ENCODE results near the gene PPA2.

PPA2 gene

GRCh38 chr4:105327222-105327621, 146.6 kb downstream of the PPA2 start:
- TF ChIP-seq EP300 (IDR thresholded peaks at IDR 0.05; ENCODE audit: borderline replicate concordance), result no peak
- no peak for TF ChIP-seq CEBPB (IDR thresholded peaks at IDR 0.05)
- TF ChIP-seq ZBTB7A (IDR thresholded peaks at IDR 0.05; ENCODE audit: low read depth), result no peak
- TF ChIP-seq NFIC (IDR thresholded peaks at IDR 0.05), result no peak
- TF ChIP-seq REST (IDR thresholded peaks at IDR 0.05; ENCODE audit: low read depth), result no peak
- TF ChIP-seq TCF12 (IDR thresholded peaks at IDR 0.05; ENCODE audit: low read depth), result no peak
- no peak for TF ChIP-seq TEAD4 (IDR thresholded peaks at IDR 0.05)

All from Ishikawa (cell line).